Peyer's patch (tissue), 4 donors: ENCODE measurements around the gene MZF1.

ENCODE experiments used
- POLR2A ChIP-seq, 2 donors: fragments of 450-650 bp; IDR thresholded peaks; one replicate each; pipeline ENCODE4 v1.5.1; 2017; ENCODE audit warnings: antibody characterized with exemption in 2 of 2, mild to moderate bottlenecking in 2 of 2, moderate library complexity in 2 of 2
- TF ChIP-seq, protein P1 (sequence below), 6 experiments: fragments of 450-650 bp in 4 of 6; fragments of 200-600 bp in 2 of 6; sonication (generic) in 1 of 6; IDR thresholded peaks; one replicate each; pipeline ENCODE4 v1.5.1; 2017 to 2019; ENCODE audit warnings: antibody characterized with exemption in 6 of 6, mild to moderate bottlenecking in 3 of 6, moderate library complexity in 1 of 6

DNA sequence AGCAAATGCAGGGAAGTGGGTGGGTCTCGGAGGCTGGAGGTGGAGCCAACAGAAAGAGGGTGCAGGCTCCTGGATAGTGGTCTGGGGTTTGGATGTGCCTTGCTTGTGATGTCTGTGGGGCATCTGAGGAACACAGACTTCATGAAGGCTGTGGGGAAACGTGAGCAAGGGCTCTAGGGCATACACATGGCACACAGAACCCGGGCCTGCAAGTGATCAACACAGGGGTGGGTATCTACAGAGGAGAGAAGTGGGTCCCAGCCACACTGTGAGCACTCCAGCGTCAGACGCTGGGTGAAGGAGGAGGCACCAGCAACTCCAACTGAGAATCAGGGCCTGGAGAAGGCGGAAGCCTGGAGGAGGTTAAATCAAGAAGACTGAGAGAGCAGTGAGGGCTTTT lies 9.3 kb downstream of the MZF1 start:
- TF ChIP-seq, protein P1, sequence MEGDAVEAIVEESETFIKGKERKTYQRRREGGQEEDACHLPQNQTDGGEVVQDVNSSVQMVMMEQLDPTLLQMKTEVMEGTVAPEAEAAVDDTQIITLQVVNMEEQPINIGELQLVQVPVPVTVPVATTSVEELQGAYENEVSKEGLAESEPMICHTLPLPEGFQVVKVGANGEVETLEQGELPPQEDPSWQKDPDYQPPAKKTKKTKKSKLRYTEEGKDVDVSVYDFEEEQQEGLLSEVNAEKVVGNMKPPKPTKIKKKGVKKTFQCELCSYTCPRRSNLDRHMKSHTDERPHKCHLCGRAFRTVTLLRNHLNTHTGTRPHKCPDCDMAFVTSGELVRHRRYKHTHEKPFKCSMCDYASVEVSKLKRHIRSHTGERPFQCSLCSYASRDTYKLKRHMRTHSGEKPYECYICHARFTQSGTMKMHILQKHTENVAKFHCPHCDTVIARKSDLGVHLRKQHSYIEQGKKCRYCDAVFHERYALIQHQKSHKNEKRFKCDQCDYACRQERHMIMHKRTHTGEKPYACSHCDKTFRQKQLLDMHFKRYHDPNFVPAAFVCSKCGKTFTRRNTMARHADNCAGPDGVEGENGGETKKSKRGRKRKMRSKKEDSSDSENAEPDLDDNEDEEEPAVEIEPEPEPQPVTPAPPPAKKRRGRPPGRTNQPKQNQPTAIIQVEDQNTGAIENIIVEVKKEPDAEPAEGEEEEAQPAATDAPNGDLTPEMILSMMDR (IDR thresholded peaks at IDR 0.05): no peak
- no peak for TF ChIP-seq POLR2A (IDR thresholded peaks at IDR 0.05)
